Measurements from ENCODE around the gene HBG2.

DNA sequence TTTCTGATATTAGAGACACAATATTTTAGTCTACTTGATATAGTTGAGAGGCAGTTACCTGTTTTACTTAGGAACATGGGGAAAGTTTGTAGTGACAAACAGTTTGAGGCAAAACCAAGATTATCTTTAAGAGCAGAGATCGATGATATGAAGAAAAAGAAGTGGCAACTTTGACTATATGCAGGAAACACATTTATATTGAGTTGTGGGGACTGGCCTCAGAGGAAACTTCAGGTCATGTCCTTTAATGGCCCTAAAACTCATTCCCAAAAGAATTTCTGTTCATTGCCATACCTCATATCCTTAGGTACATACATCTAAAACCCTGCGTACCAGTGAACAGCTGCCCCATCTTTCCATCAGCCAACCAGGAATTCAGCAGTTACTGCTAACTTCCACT is 9.4 kb downstream of the HBG2 start:
- TF ChIP-seq CBX8 (IDR thresholded peaks at IDR 0.05; ENCODE audit: borderline replicate concordance, low read depth, low read length) (no peak), SIX5 (IDR thresholded peaks at IDR 0.05; ENCODE audit: low read depth, low read length) (no peak), JUN (IDR thresholded peaks at IDR 0.05; ENCODE audit: low read depth, low read length) (no peak), TAF1 (IDR thresholded peaks at IDR 0.05; ENCODE audit: low read depth, low read length) (no peak)
- TF ChIP-seq, protein P1, sequence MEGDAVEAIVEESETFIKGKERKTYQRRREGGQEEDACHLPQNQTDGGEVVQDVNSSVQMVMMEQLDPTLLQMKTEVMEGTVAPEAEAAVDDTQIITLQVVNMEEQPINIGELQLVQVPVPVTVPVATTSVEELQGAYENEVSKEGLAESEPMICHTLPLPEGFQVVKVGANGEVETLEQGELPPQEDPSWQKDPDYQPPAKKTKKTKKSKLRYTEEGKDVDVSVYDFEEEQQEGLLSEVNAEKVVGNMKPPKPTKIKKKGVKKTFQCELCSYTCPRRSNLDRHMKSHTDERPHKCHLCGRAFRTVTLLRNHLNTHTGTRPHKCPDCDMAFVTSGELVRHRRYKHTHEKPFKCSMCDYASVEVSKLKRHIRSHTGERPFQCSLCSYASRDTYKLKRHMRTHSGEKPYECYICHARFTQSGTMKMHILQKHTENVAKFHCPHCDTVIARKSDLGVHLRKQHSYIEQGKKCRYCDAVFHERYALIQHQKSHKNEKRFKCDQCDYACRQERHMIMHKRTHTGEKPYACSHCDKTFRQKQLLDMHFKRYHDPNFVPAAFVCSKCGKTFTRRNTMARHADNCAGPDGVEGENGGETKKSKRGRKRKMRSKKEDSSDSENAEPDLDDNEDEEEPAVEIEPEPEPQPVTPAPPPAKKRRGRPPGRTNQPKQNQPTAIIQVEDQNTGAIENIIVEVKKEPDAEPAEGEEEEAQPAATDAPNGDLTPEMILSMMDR (IDR thresholded peaks at IDR 0.05; ENCODE audit: control extremely low read depth in 1 of 3, insufficient read depth in 1 of 3, low read depth in 1 of 3, low read length in 3 of 3): no peak
- TF ChIP-seq, protein P2, sequence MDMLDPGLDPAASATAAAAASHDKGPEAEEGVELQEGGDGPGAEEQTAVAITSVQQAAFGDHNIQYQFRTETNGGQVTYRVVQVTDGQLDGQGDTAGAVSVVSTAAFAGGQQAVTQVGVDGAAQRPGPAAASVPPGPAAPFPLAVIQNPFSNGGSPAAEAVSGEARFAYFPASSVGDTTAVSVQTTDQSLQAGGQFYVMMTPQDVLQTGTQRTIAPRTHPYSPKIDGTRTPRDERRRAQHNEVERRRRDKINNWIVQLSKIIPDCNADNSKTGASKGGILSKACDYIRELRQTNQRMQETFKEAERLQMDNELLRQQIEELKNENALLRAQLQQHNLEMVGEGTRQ (IDR thresholded peaks at IDR 0.05; ENCODE audit: low read length): no peak
- TF ChIP-seq, protein P3, sequence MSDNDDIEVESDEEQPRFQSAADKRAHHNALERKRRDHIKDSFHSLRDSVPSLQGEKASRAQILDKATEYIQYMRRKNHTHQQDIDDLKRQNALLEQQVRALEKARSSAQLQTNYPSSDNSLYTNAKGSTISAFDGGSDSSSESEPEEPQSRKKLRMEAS (IDR thresholded peaks at IDR 0.05): no peak
